NOMO-1 treated with dmso at 0.1 percent for 144 hours (cell line): Measurements from ENCODE around the gene EARS2.
"Not testable (repeated sequence)": the region's sequence is repeated elsewhere in the genome, so short reads cannot be mapped to it uniquely, and the experiment has no call there.

Source experiments
- DNase-seq: peaks from one replicate; lab custom pipeline; 2025; ENCODE audit not compliant: unreplicated experiment; lab: John Stamatoyannopoulos, UW

Gene EARS2

GRCh38 chr16:23485257-23485614, 71.9 kb downstream of the EARS2 start:
- no peak for DNase-seq

- DNase-seq, result no peak
Measured at GRCh38 chr16:23484510-23485256, 72.5 kb downstream of the EARS2 start.

GRCh38 chr16:23483492-23483891, 73.7 kb downstream of the EARS2 start:
- not testable (repeated sequence) for DNase-seq

- no peak for DNase-seq
Measured at GRCh38 chr16:23482778-23483177, 74.4 kb downstream of the EARS2 start.

- DNase-seq, result no peak
Measured at GRCh38 chr16:23480257-23480656, 76.9 kb downstream of the EARS2 start.

GRCh38 chr16:23479138-23479537, 78.0 kb downstream of the EARS2 start:
- no peak for DNase-seq

GRCh38 chr16:23478566-23478965, 78.6 kb downstream of the EARS2 start:
- no peak for DNase-seq

GRCh38 chr16:23476289-23476688, 80.9 kb downstream of the EARS2 start:
- DNase-seq, result no peak
